Measurements from ENCODE around the gene TMEM100.

GRCh38 chr17:55772086-55772485 lies 49.4 kb upstream of the TMEM100 start:
- TF ChIP-seq CTCF (IDR thresholded peaks at IDR 0.05) = no peak
- TF ChIP-seq POLR2A (IDR thresholded peaks at IDR 0.05) = no peak
